HG03025 (cell line): ENCODE data around the gene CIT.

Experiments
- ATAC-seq: cut with Tn5 transposase; IDR thresholded peaks from one replicate; pipeline ENCODE4 v1.9.1; 2021; ENCODE audit warnings: mild to moderate bottlenecking, moderate library complexity; ENCODE audit not compliant: unreplicated experiment, low FRiP score

Gene CIT

DNA sequence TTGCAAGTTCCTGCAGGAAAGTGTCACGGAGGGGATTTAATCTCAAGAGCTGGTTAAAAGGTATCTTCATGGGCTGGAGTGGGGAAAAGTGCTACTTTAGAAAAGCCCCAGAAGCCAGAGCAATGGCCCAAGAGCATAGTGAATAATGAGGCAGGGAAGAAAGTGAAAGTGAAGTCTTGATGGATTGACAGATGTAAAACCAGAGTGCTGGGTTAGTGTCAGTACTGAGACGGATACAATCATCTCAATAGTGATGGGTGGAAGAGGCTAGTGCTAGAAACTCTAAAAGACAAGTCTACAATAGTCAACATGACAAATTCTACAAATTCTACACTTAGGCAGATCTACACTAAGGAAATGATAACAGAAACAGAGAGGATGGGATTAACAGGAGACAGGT lies 68.1 kb downstream of the CIT start:
- no peak for ATAC-seq

DNA sequence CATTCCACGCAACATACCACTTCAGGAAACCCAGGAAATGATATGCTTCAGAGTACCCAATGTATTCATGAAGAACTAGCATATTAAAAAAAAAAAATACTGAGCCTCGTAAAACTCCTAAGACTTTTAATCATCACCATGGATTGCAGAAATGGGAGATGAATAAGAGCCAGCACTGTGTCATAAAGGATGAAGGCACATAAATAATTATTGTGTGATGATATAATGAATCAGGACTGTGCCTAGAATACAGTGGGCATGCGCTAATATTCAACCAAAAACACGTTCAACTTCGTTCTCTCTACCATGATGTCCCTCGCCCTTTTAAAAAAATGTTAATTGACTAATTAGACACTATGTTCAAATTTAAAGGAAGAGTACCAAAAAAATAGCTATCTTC lies 68.7 kb downstream of the CIT start:
- ATAC-seq, result no peak

DNA sequence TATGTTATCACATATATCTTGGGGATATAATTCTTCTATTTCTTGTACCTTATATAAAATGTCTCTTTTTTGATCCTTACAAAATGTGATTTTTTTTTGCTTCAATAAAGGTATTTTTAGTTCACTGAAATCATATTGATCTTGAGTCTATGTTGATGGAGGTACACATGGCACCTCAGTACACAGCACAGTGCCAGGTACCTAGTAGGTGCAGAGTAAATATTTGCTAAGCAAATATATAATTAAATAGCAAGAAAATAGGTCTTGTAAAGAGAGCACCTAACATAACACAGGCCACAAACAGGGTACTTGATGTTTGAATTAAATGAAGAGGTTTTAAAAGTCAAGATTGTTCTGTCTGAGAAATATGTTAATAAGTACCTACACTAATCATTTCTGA lies 69.7 kb downstream of the CIT start:
- ATAC-seq, result no peak

DNA sequence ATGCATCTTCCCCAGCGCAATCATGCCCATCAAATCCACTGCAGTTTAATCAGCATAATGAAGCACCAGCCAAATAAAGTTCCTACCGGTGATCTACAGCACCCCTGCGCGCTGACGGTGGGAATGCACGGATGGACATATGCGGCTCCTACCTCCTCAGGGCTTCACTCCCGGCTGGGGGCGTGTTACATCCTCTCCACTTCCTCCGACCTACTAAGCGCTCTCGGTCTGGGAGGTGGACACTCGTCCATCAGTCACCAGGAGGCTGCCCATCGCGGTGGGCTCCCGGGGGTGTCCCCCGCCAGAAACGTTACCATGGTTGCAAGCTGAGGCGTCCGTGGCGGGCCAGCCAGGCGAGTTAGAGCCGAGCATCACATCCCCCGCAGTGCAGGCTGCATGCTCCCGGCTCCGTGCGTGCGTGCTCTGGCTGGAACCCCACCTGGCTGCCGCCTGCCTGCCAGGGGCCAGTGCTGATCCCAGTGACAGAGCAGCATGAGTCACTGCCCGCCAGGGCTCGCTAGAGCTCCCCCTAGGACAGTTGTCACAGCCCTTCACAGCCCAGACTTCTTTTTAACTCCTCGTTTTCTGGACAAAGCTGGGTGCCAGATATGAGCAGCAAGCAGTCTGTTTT lies 73.0 kb downstream of the CIT start:
- no peak for ATAC-seq

DNA sequence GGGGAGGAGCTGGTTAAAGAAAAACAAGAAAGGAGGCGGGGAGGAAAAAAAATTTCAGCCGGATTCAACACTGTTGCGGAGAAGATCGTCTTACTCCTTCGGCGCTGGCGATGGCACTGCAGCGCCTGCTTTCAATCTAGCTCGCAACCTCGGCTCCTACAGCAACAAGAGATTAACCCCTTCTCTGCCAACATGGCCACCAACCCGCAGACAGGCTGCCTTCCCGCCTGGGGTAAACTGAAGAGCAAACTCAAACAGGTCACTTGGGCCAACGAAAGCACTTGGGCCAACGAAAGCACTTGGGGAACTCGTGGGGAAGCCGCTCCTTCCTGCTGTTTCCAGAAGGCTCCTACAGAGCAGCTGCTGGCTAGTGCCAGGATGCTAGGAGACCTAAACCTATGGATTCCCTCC lies 73.7 kb downstream of the CIT start:
- no peak for ATAC-seq

DNA sequence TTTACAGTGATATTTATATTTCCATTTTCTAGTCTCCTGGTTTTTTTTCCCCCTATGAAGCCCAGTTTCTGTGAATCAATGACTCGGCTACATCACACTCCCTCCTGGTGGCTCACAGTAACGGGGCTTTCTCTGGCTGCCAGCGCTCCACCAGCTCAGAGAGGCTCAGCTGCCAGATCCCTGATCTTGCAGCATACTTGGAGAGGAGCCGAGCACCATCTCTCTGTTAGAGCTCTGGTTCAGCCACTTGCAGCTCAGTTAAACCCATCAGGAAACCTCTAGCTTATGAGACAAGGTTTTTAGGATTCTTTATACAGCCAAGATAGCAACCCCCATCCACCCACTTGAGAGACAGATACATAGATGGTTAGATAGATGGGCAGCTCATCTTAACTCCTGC lies 74.6 kb downstream of the CIT start:
- ATAC-seq, result no peak

DNA sequence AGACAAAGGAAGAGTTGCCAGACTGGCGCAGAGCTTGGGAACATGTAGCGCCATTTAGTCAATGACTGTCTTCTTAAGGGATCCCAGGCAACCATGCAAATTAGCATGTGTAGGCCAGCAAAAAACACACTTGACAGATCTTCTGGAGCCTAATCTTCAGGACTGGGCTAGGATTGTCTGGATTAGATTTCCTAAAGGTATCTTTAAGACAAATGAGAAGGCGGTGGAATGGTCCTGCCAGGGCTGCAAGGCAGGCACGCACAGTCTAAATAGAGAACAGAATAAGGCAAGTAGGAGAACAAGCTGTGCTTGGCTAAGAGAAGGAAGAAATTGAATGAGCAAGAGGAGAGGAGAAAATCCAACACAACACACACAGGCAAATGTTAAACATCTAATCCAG lies 80.0 kb downstream of the CIT start:
- ATAC-seq, result no peak

DNA sequence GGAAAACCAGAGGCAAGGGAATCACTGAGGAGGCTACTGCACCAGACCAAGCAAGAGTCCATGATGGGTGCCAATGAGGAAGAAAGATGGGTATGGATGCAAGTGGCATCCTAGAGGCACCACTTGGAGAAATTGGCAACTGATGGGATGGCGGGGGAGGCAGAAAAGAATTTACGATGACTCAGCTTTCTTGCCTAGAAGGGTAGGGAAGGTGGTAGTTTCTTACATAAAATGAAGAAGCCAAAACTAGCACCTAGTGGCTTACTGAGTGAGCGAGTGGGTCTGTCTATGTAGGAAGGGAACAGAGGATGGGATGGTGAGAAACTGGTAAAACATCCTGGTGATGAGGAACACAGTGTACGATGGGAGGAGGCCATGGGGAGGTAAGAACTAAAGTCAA lies 80.8 kb downstream of the CIT start:
- ATAC-seq, result no peak

DNA sequence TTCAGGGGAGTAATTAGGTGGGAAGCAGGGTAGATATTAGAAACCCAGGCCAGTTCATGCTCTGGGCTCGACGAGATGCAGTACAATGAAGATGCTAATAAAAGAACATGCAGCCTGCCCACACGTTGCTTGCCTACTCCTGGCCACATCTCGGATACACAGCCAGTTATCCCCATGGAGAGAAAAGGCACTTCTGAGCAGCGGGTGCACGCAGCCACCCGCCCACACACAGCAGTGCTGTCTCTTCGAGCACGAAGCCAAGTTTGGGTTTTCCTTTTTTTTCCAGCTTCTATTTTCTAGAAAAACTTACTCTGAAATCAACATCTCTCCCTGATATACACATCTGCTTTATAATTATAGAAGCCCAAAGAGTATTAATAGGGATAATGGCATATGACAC lies 85.7 kb downstream of the CIT start:
- ATAC-seq, result no peak

DNA sequence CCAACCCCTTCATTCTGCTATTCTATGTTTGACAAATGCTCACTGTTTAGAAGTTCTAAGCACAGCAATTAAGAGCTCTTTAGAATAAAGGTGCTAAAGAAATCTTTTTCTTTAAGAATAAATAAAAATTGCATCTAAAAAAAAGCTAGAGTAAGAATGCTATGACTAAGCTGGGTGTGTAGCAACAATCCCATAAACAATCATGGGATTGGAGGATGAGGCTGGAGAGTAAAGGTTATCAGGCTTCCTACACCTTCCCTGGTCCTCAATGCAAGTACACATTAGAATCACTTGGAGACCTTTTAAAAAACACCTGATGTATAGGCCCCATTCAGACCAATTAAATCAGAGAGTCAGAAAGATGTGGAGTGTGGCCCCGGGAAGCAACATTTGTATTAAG lies 88.3 kb downstream of the CIT start:
- ATAC-seq, result no peak

DNA sequence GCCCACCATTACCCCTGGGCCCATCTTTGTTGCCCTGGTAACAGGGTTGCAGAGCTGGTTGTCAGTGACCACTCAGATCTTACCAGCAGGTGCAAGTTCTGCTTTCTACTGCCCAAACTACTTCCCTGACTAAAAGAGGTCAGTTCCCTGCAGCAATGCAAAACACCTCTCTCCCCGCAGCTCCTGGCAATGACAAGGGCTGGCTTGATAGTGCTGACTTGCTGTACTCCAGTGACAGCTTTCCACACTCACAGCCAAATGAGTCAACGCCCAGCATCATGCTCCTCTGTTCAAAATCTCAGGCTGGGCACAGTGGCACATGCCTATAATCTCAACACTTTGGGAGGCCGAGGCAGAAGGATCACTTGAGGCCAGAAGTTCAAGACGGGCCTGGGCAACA lies 90.6 kb downstream of the CIT start:
- ATAC-seq, result no peak

DNA sequence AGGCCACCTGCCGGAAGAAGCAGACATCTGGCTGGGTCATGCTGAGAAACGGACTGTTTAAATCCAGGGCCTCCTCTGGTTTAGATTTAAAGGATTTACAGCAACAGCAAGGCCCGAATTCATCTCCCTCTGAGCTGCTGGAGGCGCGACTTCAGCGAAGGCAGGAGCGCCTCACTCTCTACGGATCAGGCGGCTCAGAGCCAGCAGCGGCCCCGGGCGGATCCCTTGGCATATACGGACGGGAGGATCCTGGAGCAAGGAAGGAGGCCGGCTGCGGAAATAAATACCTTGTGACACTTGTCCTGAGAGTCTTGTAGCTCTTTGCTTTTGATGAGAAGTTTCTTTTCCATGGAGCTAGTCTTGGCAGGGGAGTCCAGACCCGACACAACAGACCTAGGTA lies 92.4 kb downstream of the CIT start:
- no peak for ATAC-seq

DNA sequence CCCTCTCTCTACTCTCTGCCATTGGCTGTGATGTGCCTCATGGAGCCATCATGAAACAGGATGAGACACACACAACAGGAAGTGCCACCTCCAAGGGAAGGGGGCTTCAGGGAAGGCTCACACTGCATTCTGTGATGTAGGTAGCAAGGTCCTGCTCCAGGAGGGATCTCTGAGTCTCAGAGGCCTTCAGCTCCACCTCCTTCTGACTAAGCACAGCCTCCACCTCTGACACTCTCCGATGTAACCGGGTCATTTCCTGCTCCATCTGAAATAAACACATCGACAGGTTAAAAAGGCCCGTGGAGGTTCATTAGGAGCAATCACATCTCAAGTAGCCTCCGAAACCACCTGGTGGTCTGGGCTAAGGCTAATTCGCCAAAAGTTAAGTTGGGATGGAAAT lies 93.3 kb downstream of the CIT start:
- ATAC-seq, result no peak

DNA sequence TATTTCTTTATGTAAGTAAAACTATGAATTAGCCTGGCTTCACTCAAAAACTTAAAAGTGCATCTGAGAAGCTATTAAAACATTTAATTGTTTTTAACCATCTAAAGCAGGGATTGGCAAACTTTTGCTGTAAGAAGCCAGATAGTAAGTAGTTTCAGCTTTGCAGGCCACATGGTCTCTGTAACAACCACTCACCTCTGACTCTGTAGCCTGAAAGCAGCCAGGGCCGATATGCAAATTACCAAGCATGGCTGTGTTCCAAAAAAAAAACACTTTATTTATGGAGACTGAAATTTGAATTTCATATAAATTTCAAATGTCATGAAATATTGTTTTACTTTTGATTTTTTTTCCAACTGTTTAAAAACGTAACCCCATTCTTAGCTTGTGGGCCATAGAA lies 95.3 kb downstream of the CIT start:
- peak; percentile 61 for ATAC-seq

DNA sequence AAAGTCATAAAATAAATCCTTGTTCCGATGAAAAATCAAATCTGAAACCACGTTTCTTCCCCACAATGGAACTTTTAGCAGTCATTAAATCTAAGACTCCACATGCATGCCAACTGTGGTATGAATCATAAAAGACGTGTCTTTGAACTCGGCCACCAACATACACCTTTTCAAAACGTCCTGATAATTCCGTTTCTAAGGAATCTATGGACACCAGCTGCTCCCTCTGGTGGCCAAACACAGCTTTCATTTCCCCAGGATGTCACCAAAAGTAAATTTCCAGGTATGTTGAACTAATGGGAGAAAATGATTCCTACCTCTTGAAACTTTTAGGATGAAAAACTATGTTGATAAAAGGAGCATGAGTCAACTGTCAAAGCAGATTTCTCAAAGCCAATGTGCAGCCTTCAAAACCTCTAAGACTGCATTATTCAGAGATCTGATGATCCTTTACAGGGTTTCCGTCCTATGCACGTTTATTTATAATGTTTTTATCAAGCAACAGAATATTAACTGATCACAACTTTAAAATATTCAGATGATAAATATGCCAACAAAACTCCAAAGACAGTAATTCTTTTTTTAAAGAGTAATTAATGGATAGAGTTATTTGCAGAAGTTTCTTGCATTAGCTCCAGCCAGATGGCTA lies 96.2 kb downstream of the CIT start:
- ATAC-seq, result no peak

DNA sequence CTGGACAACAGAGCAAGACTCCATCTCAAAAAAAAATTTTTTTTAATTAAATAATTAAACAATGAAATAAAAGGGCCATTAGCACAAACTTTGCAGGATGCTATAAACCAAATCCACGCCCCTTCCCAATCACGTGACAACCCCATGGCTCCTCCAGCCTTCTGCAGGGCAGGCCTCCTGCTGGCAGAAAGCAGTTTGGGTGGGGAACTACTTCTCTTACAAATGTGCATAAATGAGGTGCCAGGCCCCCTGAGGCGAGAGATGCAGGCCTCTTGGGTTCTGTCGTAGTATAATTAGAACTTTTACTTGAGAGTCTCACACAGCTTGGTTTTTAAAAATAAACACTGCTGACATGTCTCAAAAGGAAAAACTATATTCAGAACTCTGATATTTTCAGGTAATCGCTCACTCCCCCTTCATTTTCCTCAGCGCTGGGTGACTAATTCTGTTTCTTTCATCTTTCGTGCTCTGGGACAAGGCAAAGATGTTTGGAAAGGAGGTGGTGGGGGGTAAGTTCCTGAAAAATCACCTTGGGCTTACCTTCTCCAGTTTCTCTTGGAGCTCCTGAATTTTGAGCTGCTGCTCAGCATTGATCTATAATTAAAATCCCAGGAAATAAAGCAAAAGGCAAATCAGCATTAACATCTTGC lies 101.7 kb downstream of the CIT start:
- no peak for ATAC-seq

DNA sequence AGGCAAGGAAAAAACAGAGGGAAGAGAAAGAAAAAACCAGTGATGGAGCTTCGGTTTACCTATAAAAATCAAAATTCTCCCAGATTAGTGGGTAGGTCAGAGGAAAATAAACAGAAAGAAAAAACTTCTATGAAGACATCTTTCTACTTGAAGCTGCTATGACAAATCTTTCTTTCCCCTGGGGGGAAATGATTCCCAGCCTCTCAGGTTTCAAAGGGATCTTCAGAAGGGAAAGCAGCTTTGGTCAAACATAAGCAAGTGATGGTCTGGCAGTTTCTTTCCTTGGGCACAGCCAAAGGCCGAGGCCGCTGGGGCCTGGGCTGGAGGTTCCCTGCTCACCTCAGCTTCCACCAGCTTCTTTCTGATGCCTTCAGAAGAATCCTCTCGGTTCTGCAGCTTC lies 104.7 kb downstream of the CIT start:
- ATAC-seq, result no peak

DNA sequence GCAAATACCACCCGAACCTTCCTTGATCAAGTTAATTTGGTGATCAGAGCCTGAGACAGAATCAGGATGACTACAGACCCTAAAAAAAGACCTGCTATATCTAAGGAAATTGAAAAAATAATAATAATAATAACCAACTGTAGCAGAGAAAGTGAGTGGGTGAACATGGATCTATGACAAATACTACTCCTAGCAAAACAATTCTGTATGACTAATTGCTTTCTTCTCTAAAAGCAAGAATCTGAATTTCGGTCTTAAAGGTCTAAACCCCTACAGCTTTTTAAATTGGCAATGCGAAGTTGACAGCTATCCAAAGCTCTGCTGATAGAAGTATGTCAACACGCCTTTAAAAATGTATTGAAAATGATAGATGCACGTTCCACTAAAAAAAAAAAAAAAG lies 107.0 kb downstream of the CIT start:
- ATAC-seq, result no peak

DNA sequence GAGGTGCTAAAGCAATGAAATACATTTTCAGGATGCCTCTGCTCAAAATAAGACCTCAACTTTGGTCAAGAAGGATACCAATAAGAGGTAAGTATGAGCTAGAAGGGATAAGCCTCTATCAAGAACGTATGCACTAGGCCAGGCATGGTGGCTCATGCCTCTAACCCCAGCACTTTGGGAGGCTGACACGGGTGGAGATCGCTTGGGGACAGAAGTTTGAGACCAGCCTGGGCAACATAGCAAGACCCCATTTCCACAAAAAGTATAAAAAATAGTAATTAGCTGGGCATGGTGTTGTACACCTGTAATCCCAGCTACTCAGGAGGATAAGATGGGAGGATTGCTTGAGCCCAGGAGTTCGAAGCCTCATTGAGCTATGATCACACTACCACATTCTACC lies 114.5 kb downstream of the CIT start:
- no peak for ATAC-seq

DNA sequence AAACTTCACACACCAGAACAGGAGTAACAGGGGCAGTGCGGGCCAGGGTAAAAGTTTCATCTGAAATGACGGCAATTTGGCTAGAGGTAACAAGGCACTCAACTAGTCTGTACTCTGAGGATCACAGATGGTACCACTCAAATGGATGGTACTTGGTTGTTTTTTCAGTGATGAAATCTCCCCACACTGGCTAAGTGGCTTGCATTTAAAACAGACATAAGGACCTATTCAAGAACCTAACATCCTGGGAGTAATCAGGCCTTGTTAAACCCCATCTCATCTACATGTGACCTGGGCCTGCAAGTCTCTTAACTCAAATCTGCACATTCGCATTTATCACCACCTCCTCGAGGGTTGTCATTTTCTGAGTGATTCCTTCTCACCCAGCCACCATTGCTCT lies 118.4 kb downstream of the CIT start:
- ATAC-seq, result no peak

DNA sequence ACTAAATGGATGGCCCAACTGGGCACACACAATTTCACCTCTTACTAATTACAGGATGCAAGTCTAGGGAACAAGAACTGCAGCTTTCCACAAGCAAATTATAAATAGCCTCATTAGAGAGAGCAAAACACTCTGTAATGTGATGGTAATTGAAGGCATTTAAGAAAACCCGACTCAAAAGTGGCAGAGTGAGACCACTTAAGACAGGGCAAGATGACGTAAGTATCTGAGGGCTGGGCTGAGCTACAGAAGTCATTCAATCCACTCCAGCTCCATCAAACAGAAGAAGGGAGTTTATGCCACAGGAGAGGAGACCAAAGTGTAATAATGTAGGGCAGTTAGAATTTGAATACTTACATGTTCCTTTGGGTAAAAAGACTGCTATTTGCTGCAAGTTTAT lies 118.9 kb downstream of the CIT start:
- ATAC-seq, result no peak

DNA sequence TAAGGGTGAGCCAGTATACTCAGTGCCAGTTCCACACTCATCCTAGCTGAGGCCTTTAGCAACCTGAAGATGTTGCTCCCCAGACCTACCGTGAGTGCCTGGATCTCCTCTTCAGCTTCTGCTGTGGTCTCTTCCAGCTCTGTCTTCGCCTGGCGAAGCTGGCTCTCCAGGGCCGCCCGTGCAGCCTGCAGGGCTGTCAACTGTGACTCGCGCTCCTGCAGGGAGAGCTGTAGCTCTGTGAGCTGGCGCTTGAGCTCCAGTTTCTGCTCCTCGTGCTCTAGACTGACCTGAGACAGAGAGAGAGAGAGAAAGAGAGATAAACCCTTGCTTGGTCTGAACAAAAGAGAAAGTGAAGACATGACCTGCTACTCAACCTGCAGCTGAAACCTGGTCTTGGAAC lies 125.2 kb downstream of the CIT start:
- no peak for ATAC-seq
